Natural killer cell (primary cell): ENCODE data around the gene KRT7. TPM values are rescaled to one million over a fixed set of nuclear protein-coding genes. Genes with fewer than 3 reads are reported as not detected.
A peak's percentile ranks its signal among the peaks of the same experiment; 100 is the strongest.

Source experiments
- ATAC-seq, 3 donors: fragments of 150-1000 bp in 2 of 3; fragments of 200-7000 bp in 1 of 3; cut with Tn5 transposase; 1 replicate in 1 of 3; 2 replicates in 2 of 3; pipeline ENCODE4 v1.10.0; 2021; ENCODE audit warnings: mild to moderate bottlenecking in 2 of 3, moderate library complexity in 2 of 3
- DNase-seq, 2 donors: peaks; one replicate each; pipeline versions ENCODE4 v3.0.0 to v3.0.0-alpha.2; 2013 to 2021; ENCODE audit warnings: mixed read lengths in 1 of 2
- H3K27ac ChIP-seq: one replicate; pipeline ENCODE4 v1.5.1; 2013; ENCODE audit warnings: mild to moderate bottlenecking, low read length
- H3K27me3 ChIP-seq: one replicate; pipeline ENCODE4 v1.6.1; 2013; ENCODE audit warnings: low read length; ENCODE audit not compliant: control insufficient read depth, insufficient read depth
- H3K36me3 ChIP-seq: one replicate; pipeline ENCODE4 v1.6.1; 2013; ENCODE audit warnings: low read length; ENCODE audit not compliant: control insufficient read depth, insufficient read depth
- H3K4me1 ChIP-seq: one replicate; pipeline ENCODE4 v1.6.1; 2013; ENCODE audit warnings: low read length; ENCODE audit not compliant: control insufficient read depth, insufficient read depth
- H3K4me3 ChIP-seq: one replicate; pipeline ENCODE4 v1.5.1; 2013; ENCODE audit warnings: low read length
- H3K9me3 ChIP-seq: one replicate; pipeline ENCODE4 v1.6.1; 2013; ENCODE audit warnings: low read length; ENCODE audit not compliant: control insufficient read depth, insufficient read depth
- H3K27ac Mint-ChIP-seq, 2 donors: one replicate each; pipeline ENCODE4 v1.8.0; 2022; ENCODE audit warnings: mild to moderate bottlenecking in 2 of 2, mixed read lengths in 2 of 2, moderate library complexity in 1 of 2
- H3K27me3 Mint-ChIP-seq, 2 donors: one replicate each; pipeline ENCODE4 v1.8.0; 2022; ENCODE audit warnings: low read depth in 2 of 2, mixed read lengths in 2 of 2
- H3K36me3 Mint-ChIP-seq: one replicate; pipeline ENCODE4 v1.8.0; 2022; ENCODE audit warnings: mixed read lengths
- H3K4me1 Mint-ChIP-seq, 2 donors: one replicate each; pipeline ENCODE4 v1.8.0; 2022; ENCODE audit warnings: mixed read lengths in 2 of 2
- H3K4me3 Mint-ChIP-seq: one replicate; pipeline ENCODE4 v1.8.0; 2022; ENCODE audit warnings: mild to moderate bottlenecking, moderate library complexity, mixed read lengths
- H3K9me3 Mint-ChIP-seq, 2 donors: one replicate each; pipeline ENCODE4 v1.8.0; 2022; ENCODE audit warnings: mixed read lengths in 2 of 2
- WGBS: methylation state at CpG from one replicate; pipeline ENCODE4 v1.1.7; 2013; ENCODE audit warnings: missing lambda C conversion rate; ENCODE audit not compliant: insufficient coverage; 5-methylcytosine and 5-hydroxymethylcytosine counted together
- intact Hi-C: fragments of 100-400 bp; cut with micrococcal nuclease; formaldehyde crosslinking; loops from one replicate; pipeline ENCODE4 v1.14.2; 2022
- total RNA-seq, 4 donors: library from RNA; stranded (reverse); fragments of 120-200 nt in 1 of 4; gene quantifications; one replicate each; pipeline versions ENCODE4 v1.2.3 to v1.2.4, GENCODE V29; 2013 to 2022
- TF ChIP-seq, protein P1 (sequence below): fragments of 200-600 bp; IDR thresholded peaks from one replicate; pipeline ENCODE4 v1.8.0; 2022; ENCODE audit warnings: antibody characterized with exemption

Gene KRT7
- total RNA-seq, 3 donors from 2014 or later (not counting 1 experiment from before 2014, with no cell fraction given), result 0.54 TPM; not detected in 2

DNA sequence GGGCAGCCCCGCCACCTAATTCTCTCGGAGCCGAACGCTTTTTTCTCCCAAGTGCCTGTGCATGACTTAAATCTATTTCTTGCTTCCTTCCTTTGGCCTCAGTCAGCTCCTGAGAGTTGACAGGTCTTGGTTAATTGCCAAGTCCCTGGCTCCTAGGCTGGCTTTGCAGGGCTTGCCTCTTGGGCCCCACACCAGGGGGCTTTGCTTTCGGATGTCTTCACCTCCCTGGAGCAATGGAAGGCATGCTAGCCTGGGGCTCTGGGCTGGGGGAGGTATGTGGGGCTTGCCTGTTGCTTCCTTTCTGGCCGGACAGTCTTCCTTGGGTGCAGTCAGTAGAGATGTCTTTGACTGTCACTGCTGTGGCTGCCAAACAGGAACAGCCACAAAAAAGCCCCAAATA is 39.1 kb upstream of the KRT7 start:
- TF ChIP-seq, protein P1, sequence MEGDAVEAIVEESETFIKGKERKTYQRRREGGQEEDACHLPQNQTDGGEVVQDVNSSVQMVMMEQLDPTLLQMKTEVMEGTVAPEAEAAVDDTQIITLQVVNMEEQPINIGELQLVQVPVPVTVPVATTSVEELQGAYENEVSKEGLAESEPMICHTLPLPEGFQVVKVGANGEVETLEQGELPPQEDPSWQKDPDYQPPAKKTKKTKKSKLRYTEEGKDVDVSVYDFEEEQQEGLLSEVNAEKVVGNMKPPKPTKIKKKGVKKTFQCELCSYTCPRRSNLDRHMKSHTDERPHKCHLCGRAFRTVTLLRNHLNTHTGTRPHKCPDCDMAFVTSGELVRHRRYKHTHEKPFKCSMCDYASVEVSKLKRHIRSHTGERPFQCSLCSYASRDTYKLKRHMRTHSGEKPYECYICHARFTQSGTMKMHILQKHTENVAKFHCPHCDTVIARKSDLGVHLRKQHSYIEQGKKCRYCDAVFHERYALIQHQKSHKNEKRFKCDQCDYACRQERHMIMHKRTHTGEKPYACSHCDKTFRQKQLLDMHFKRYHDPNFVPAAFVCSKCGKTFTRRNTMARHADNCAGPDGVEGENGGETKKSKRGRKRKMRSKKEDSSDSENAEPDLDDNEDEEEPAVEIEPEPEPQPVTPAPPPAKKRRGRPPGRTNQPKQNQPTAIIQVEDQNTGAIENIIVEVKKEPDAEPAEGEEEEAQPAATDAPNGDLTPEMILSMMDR, result no peak
- DNase-seq (no peak), ATAC-seq (no peak)
- H3K4me1 ChIP-seq, result peaks cover 32% of the 10 kb centered on the region
- H3K9me3 ChIP-seq, result no peaks in the 10 kb centered on the region
- no peak overlapping the region for H3K27ac ChIP-seq
- Mint-ChIP-seq H3K27me3 (peaks cover 0 to 11% of the 10 kb centered on the region in 2 donors), H3K4me1 (peaks cover 0 to 4% of the 10 kb centered on the region in 2 donors), H3K9me3 (no peaks in the 10 kb centered on the region), H3K36me3 (no peaks in the 10 kb centered on the region), H3K4me3 (no peak overlapping the region), H3K27ac (no peak overlapping the region)
- H3K36me3 ChIP-seq, result no peaks in the 10 kb centered on the region
- intact Hi-C loops, result no loop called here
- H3K4me3 ChIP-seq, result no peak overlapping the region
- WGBS, result 51% methylated on average over 6 of the region's 6 CpGs
- no peaks in the 10 kb centered on the region for H3K27me3 ChIP-seq

DNA sequence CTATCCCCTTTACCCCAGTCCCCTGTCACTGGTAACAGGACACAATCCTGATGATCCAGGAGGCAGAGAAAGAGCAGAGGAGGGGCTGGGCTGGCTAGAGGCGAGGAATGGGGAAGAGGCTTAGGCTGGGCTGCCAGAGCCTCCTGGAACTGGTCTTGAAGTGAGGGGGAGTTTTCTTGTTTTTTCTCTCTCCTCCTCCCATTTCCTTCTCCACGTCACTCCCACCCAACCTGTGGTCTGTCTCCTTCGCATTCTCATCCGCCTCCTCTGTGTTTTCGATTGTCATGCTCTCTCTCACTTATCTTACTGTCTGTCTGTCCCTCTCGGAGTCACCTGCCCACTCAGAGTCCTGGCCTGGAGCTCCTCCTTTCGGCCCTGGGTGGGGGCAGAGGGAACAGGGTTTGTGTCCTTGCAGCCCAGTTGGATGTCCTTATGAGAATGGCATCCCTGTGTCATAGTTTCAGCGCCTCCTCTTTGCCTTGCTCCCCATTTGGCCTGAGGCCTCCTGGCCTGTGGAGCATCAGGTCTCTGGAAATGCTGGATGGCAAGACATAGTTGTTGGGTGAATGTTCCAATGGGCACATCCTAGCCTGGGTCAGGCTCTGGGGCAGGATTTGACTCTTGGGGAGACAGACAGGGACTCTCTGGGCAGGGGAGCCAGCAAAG is 37.8 kb upstream of the KRT7 start:
- ATAC-seq (no peak), DNase-seq (no peak)
- Histone ChIP-seq H3K4me1 (peaks cover 32% of the 10 kb centered on the region), H3K9me3 (no peaks in the 10 kb centered on the region), H3K4me3 (no peak overlapping the region), H3K27me3 (no peaks in the 10 kb centered on the region), H3K27ac (no peak overlapping the region), H3K36me3 (no peaks in the 10 kb centered on the region)
- intact Hi-C loops, result no loop called here
- WGBS, result 71% methylated on average over 8 of the region's 8 CpGs
- no peaks in the 10 kb centered on the region for H3K4me1 Mint-ChIP-seq
- no peak overlapping the region for H3K27ac Mint-ChIP-seq
- no peak overlapping the region for H3K4me3 Mint-ChIP-seq
- peaks cover 0 to 11% of the 10 kb centered on the region in 2 donors for H3K27me3 Mint-ChIP-seq
- TF ChIP-seq, protein P1, result no peak
- H3K9me3 Mint-ChIP-seq, result no peaks in the 10 kb centered on the region
- no peaks in the 10 kb centered on the region for H3K36me3 Mint-ChIP-seq

DNA sequence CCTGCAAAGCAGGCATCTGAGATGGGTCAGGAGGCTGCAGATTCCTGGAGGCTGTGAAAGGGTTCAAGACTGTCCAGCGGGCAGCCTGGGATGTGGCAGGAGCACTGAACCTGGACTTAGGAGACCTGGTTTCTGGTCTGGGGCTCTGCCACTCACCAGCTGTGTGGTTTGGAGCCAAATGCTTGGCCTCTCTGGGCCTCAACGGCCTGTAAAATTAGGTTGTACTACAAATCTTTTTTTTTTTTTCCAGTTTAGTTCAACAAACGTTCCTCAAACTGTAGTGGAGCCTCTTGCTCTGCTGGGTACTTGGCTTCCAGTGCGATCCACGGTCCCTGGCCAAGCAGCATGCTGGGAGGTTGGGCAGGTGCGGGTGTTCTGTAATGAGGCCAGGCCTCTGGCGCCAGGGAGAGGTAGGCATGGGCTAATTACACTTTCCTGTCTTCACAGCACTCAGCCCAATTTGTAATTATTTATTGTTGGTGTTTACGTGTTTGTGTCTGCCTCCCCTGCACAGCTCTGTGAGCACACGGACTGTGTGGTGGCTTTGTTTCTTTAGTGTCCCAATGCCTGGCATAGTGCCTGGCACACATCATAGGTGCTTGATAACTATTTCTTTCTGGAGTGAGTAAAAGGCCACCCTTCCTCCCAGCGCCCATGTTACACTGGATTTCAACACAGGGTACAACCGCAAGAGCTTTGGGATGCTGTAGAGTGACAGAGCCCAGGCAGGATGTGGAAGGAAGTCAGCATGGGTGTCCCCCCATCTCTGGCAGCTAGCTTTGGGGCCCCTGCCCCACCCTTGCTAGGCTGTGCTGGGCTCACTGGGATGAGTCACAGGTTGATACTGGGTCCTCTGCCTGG is 35.4 kb upstream of the KRT7 start:
- no peaks in the 10 kb centered on the region for H3K36me3 ChIP-seq
- Mint-ChIP-seq H3K27me3 (peaks cover 0 to 11% of the 10 kb centered on the region in 2 donors), H3K9me3 (no peaks in the 10 kb centered on the region), H3K4me1 (no peaks in the 10 kb centered on the region), H3K27ac (no peak overlapping the region), H3K4me3 (no peak overlapping the region), H3K36me3 (no peaks in the 10 kb centered on the region)
- 68% methylated on average over 9 of the region's 11 CpGs for whole genome bisulfite sequencing
- peak overlapping the region; percentile 38 for H3K27ac ChIP-seq
- no peaks in the 10 kb centered on the region for H3K9me3 ChIP-seq
- ATAC-seq, result peak in 1 of 3 donors; percentile 29
- no peaks in the 10 kb centered on the region for H3K27me3 ChIP-seq
- H3K4me3 ChIP-seq, result no peak overlapping the region
- TF ChIP-seq, protein P1, result no peak
- peaks cover 37% of the 10 kb centered on the region for H3K4me1 ChIP-seq
- DNase-seq, result no peak
- intact Hi-C loops, result no loop called here
